PC-3 (cell line): ENCODE measurements around the gene LGALS3BP.

ENCODE experiments used
- EZH2 ChIP-seq: fragments of 300-600 bp; sonication (generic); IDR thresholded peaks from one replicate; pipeline ENCODE4 v1.6.1; 2017; ENCODE audit warnings: antibody characterized with exemption, mild to moderate bottlenecking, low read length; ENCODE audit not compliant: unreplicated experiment
- EZH2phosphoT487 ChIP-seq: fragments of 300-600 bp; sonication (generic); IDR thresholded peaks from 2 replicates; pipeline ENCODE4 v1.6.1; 2018; ENCODE audit warnings: mild to moderate bottlenecking, antibody characterized with exemption, low read length, borderline replicate concordance
- TF ChIP-seq, protein P1 (sequence below): fragments of 300-600 bp; sonication (generic); conservative IDR thresholded peaks from 2 replicates; pipeline ENCODE4 v1.5.1; 2017; ENCODE audit warnings: antibody characterized with exemption, low read depth, mild to moderate bottlenecking, low read length

GRCh38 chr17:78988152-78988551, 8.4 kb upstream of the LGALS3BP start:
- TF ChIP-seq, protein P1, sequence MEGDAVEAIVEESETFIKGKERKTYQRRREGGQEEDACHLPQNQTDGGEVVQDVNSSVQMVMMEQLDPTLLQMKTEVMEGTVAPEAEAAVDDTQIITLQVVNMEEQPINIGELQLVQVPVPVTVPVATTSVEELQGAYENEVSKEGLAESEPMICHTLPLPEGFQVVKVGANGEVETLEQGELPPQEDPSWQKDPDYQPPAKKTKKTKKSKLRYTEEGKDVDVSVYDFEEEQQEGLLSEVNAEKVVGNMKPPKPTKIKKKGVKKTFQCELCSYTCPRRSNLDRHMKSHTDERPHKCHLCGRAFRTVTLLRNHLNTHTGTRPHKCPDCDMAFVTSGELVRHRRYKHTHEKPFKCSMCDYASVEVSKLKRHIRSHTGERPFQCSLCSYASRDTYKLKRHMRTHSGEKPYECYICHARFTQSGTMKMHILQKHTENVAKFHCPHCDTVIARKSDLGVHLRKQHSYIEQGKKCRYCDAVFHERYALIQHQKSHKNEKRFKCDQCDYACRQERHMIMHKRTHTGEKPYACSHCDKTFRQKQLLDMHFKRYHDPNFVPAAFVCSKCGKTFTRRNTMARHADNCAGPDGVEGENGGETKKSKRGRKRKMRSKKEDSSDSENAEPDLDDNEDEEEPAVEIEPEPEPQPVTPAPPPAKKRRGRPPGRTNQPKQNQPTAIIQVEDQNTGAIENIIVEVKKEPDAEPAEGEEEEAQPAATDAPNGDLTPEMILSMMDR = no peak
- no peak for TF ChIP-seq EZH2
- TF ChIP-seq EZH2phosphoT487 = no peak
